ENCODE data around the gene CD209.

Gene CD209

GRCh38 chr19:7736148-7736547, 11.2 kb downstream of the CD209 start:
- Histone ChIP-seq H2BK120ac (ENCODE audit: insufficient read depth, low read length, poor library complexity) (no peak overlapping the region), H3K9ac (ENCODE audit: low read length) (no peak overlapping the region), H4K12ac (ENCODE audit: low read depth, low read length) (no peak overlapping the region), H2BK5ac (ENCODE audit: low read depth, low read length, poor library complexity) (no peak overlapping the region), H2BK12ac (ENCODE audit: low read length) (no peak overlapping the region), H3K27ac (ENCODE audit: low read depth, low read length) (no peak overlapping the region), H3K4me1 (ENCODE audit: control insufficient read depth in 1 of 2, insufficient read depth in 2 of 2, low read length in 2 of 2) (no peaks in the 10 kb centered on the region), H3K36me3 (ENCODE audit: control insufficient read depth in 1 of 2, insufficient read depth in 2 of 2, low read length in 2 of 2) (no peaks in the 10 kb centered on the region), H3K18ac (ENCODE audit: low read length) (no peak overlapping the region), H3K9me3 (ENCODE audit: insufficient read depth, low read depth, low read length) (peaks cover 2% of the 10 kb centered on the region), H3K4ac (ENCODE audit: low read depth, low read length) (no peak overlapping the region), H2AK5ac (ENCODE audit: low read length) (no peak overlapping the region), H3K4me2 (ENCODE audit: low read length) (no peak overlapping the region), H3K79me1 (ENCODE audit: low read length) (no peaks in the 10 kb centered on the region), H4K8ac (ENCODE audit: low read depth, low read length) (no peak overlapping the region), H3K79me2 (ENCODE audit: control insufficient read depth, insufficient read depth, low read length, poor library complexity) (no peaks in the 10 kb centered on the region), H3K27me3 (ENCODE audit: insufficient read depth, low read length) (peaks cover 4% of the 10 kb centered on the region), H3K14ac (ENCODE audit: low read length) (no peak overlapping the region), H3K4me3 (ENCODE audit: low read depth, low read length) (no peak overlapping the region), H4K91ac (ENCODE audit: low read depth, low read length) (no peak overlapping the region), H3K23ac (ENCODE audit: low read length) (no peak overlapping the region), H2AFZ (ENCODE audit: insufficient read depth, low read length, poor library complexity) (no peak overlapping the region)
- DNase-seq = no peak
- no CpG with 5 or more reads among the region's 1 CpG for WGBS (ENCODE audit: extremely low coverage, insufficient coverage, insufficient read length)

DNA sequence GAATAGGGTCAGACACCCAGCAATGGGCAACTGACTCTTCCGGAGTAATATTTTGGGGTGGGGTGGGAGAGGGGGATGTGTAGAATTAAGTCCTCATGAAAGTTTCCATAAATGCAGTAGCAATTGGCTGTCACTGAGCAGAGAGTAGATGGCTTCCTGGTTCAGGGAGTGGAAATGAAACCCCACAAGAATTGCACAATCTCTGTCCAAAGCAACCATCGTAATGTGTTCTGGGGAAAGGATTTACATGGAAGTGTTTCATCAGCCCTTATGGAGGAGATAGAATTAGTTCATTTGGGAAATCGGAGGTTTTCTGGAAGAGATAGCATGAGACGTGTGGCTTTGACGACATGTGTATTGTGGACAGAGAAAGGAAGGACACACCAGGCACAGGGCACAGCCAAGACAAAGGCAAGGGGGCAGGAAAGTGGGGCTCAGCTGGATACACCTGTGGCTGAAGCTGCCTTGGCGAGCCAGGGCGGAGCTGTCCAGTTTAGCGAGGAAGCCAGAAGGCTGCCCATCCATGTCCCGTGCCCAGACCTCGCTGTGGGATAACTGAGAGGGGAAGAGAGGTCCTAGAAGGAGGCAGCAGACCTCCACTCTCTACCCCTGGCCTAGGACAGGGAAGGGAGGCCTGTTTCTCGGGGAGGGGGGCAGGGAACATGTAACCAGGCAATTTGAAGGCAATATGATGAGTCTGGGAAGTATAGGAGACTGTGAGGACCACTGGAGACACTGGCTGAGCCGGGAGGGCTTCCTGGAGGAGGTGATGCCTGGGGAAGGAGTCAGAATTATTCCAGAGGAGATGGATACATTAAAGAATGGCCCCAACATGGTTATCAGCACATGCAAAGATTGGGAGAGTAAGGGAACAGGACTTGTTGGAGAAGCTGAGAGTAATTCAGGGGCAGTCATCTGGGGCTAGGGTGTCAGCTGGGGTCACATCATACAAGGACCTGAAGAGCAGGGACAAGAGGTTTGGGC, 12.8 kb downstream of the CD209 start:
- H3K27me3 ChIP-seq (ENCODE audit: insufficient read depth, low read length) = peaks cover 20% of the 10 kb centered on the region
- peak in 1 of 2 donors; percentile 13 for DNase-seq
- H4K8ac ChIP-seq (ENCODE audit: low read depth, low read length) = no peak overlapping the region
- no peak overlapping the region for H2AFZ ChIP-seq (ENCODE audit: insufficient read depth, low read length, poor library complexity)
- H3K4ac ChIP-seq (ENCODE audit: low read depth, low read length) = no peak overlapping the region
- no peak overlapping the region for H3K14ac ChIP-seq (ENCODE audit: low read length)
- no peak overlapping the region for H2AK5ac ChIP-seq (ENCODE audit: low read length)
- H2BK12ac ChIP-seq (ENCODE audit: low read length) = no peak overlapping the region
- no peak overlapping the region for H3K27ac ChIP-seq (ENCODE audit: low read depth, low read length)
- peaks cover 8% of the 10 kb centered on the region for H3K9me3 ChIP-seq (ENCODE audit: insufficient read depth, low read depth, low read length)
- H3K23ac ChIP-seq (ENCODE audit: low read length) = no peak overlapping the region
- no peak overlapping the region for H3K18ac ChIP-seq (ENCODE audit: low read length)
- H3K36me3 ChIP-seq (ENCODE audit: control insufficient read depth in 1 of 2, insufficient read depth in 2 of 2, low read length in 2 of 2) = no peaks in the 10 kb centered on the region
- H2BK5ac ChIP-seq (ENCODE audit: low read depth, low read length, poor library complexity) = no peak overlapping the region
- no peak overlapping the region for H3K9ac ChIP-seq (ENCODE audit: low read length)
- no peaks in the 10 kb centered on the region for H3K4me1 ChIP-seq (ENCODE audit: control insufficient read depth in 1 of 2, insufficient read depth in 2 of 2, low read length in 2 of 2)
- H4K91ac ChIP-seq (ENCODE audit: low read depth, low read length) = no peak overlapping the region
- H3K79me2 ChIP-seq (ENCODE audit: control insufficient read depth, insufficient read depth, low read length, poor library complexity) = no peaks in the 10 kb centered on the region
- H3K79me1 ChIP-seq (ENCODE audit: low read length) = no peaks in the 10 kb centered on the region
- no CpG with 5 or more reads among the region's 12 CpGs for WGBS (ENCODE audit: extremely low coverage, insufficient coverage, insufficient read length)
- H3K4me2 ChIP-seq (ENCODE audit: low read length) = no peak overlapping the region
- no peak overlapping the region for H2BK120ac ChIP-seq (ENCODE audit: insufficient read depth, low read length, poor library complexity)
- no peak overlapping the region for H4K12ac ChIP-seq (ENCODE audit: low read depth, low read length)
- no peak overlapping the region for H3K4me3 ChIP-seq (ENCODE audit: low read depth, low read length)

GRCh38 chr19:7733376-7733775, 14.0 kb downstream of the CD209 start:
- no peak overlapping the region for H3K14ac ChIP-seq (ENCODE audit: low read length)
- no peak overlapping the region for H2AFZ ChIP-seq (ENCODE audit: insufficient read depth, low read length, poor library complexity)
- peaks cover 30% of the 10 kb centered on the region for H3K27me3 ChIP-seq (ENCODE audit: insufficient read depth, low read length)
- H3K4me1 ChIP-seq (ENCODE audit: control insufficient read depth in 1 of 2, insufficient read depth in 2 of 2, low read length in 2 of 2) = no peaks in the 10 kb centered on the region
- no peaks in the 10 kb centered on the region for H3K36me3 ChIP-seq (ENCODE audit: control insufficient read depth in 1 of 2, insufficient read depth in 2 of 2, low read length in 2 of 2)
- no peaks in the 10 kb centered on the region for H3K79me2 ChIP-seq (ENCODE audit: control insufficient read depth, insufficient read depth, low read length, poor library complexity)
- no peak overlapping the region for H4K91ac ChIP-seq (ENCODE audit: low read depth, low read length)
- H3K27ac ChIP-seq (ENCODE audit: low read depth, low read length) = no peak overlapping the region
- peaks cover 8% of the 10 kb centered on the region for H3K9me3 ChIP-seq (ENCODE audit: insufficient read depth, low read depth, low read length)
- H2BK5ac ChIP-seq (ENCODE audit: low read depth, low read length, poor library complexity) = no peak overlapping the region
- H3K18ac ChIP-seq (ENCODE audit: low read length) = no peak overlapping the region
- DNase-seq = no peak
- H3K23ac ChIP-seq (ENCODE audit: low read length) = no peak overlapping the region
- H3K4me3 ChIP-seq (ENCODE audit: low read depth, low read length) = no peak overlapping the region
- H3K79me1 ChIP-seq (ENCODE audit: low read length) = no peaks in the 10 kb centered on the region
- H3K4me2 ChIP-seq (ENCODE audit: low read length) = no peak overlapping the region
- no peak overlapping the region for H2BK120ac ChIP-seq (ENCODE audit: insufficient read depth, low read length, poor library complexity)
- H2AK5ac ChIP-seq (ENCODE audit: low read length) = no peak overlapping the region
- no peak overlapping the region for H3K4ac ChIP-seq (ENCODE audit: low read depth, low read length)
- WGBS (ENCODE audit: extremely low coverage, insufficient coverage, insufficient read length) = no CpG with 5 or more reads among the region's 6 CpGs
- H2BK12ac ChIP-seq (ENCODE audit: low read length) = no peak overlapping the region
- no peak overlapping the region for H4K12ac ChIP-seq (ENCODE audit: low read depth, low read length)
- H4K8ac ChIP-seq (ENCODE audit: low read depth, low read length) = no peak overlapping the region
- no peak overlapping the region for H3K9ac ChIP-seq (ENCODE audit: low read length)

- Histone ChIP-seq H2AFZ (ENCODE audit: insufficient read depth, low read length, poor library complexity) (no peak within 1 kb of the TSS), H4K91ac (ENCODE audit: low read depth, low read length) (no peak within 1 kb of the TSS), H2BK120ac (ENCODE audit: insufficient read depth, low read length, poor library complexity) (no peak within 1 kb of the TSS), H3K23ac (ENCODE audit: low read length) (no peak within 1 kb of the TSS), H3K9ac (ENCODE audit: low read length) (no peak within 1 kb of the TSS), H3K14ac (ENCODE audit: low read length) (no peak within 1 kb of the TSS), H3K4me3 (ENCODE audit: low read depth, low read length) (no peak within 1 kb of the TSS), H3K4ac (ENCODE audit: low read depth, low read length) (no peak within 1 kb of the TSS), H2AK5ac (ENCODE audit: low read length) (no peak within 1 kb of the TSS), H4K8ac (ENCODE audit: low read depth, low read length) (no peak within 1 kb of the TSS), H2BK5ac (ENCODE audit: low read depth, low read length, poor library complexity) (no peak within 1 kb of the TSS), H3K79me2 (ENCODE audit: control insufficient read depth, insufficient read depth, low read length, poor library complexity) (no peaks in the 10 kb centered on the region), H3K79me1 (ENCODE audit: low read length) (no peaks in the 10 kb centered on the region), H3K27ac (ENCODE audit: low read depth, low read length) (no peak within 1 kb of the TSS), H3K4me2 (ENCODE audit: low read length) (no peak within 1 kb of the TSS), H4K12ac (ENCODE audit: low read depth, low read length) (no peak within 1 kb of the TSS), H3K36me3 (ENCODE audit: control insufficient read depth in 1 of 2, insufficient read depth in 2 of 2, low read length in 2 of 2) (no peaks in the 10 kb centered on the region), H3K18ac (ENCODE audit: low read length) (no peak within 1 kb of the TSS), H2BK12ac (ENCODE audit: low read length) (no peak within 1 kb of the TSS), H3K4me1 (ENCODE audit: control insufficient read depth in 1 of 2, insufficient read depth in 2 of 2, low read length in 2 of 2) (no peaks in the 10 kb centered on the region), H3K9me3 (ENCODE audit: insufficient read depth, low read depth, low read length) (peaks cover 8% of the 10 kb centered on the region), H3K27me3 (ENCODE audit: insufficient read depth, low read length) (peaks cover 39% of the 10 kb centered on the region)
- WGBS (ENCODE audit: extremely low coverage, insufficient coverage, insufficient read length) = no CpG with 5 or more reads among the region's 9 CpGs
- no peak for DNase-seq
These were observed 15.3 kb downstream of the CD209 start, which contains the start of gene CLEC4G for GRCh38 chr19:7732045-7732444. Gene CLEC4G (minus strand): TSS chr19:7732110. CDS start chr19:7732102, 8 bp downstream.
